ENCODE measurements around the gene NRG2.

NRG2 gene

DNA sequence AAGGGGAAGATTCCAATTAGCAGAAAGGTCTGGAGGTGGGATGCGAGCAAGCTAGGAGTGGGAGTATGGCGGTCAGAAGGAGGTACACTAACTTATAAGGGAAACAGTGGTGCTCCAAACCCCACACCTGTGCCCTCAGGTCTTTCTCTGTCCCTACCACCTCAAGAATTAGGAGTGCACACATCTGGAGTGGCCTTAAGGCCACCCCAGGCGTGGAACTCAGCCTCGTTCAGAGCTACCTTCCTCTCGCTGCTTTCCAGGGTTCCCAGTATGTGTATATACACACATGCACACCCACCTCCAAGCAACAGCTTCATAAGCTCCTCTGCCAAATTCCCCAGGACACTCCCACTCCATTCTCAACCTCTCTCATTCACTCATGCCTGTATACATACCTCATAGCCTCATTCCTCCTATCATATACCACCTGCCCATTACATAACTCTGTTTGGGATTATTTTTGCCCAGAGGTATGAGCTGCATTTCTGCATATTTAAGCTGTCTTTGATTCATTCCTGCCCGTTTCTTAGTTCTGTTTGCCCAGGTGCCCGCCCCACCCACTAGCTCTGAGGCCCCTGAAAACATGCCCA, 128.8 kb downstream of the NRG2 start:
- no peak for DNase-seq (ENCODE audit: low read depth in 2 of 2)
- no peak for TF ChIP-seq CTCF (IDR thresholded peaks at IDR 0.05; ENCODE audit: low read depth, low read length)

DNA sequence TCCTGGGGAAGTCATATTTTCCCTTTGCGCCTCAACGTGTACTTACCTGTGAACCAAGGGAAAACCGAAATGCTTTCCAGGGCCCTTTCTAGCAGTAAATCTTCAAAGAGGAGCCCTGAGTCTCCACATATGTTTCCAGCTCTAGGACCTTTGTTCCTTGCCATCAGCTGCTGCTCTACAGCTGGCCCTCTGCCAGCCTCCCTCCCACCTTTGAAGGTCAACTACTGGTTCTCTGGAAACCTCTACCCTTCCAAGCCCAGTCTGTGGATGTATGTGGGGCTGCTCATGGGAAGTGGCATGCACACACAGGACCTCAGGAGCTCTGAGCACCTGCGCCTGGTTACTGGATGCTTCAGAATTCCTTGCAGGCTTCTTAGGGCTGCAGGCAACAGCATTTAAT, 130.3 kb downstream of the NRG2 start:
- no peak for DNase-seq (ENCODE audit: low read depth in 2 of 2)
- TF ChIP-seq CTCF (IDR thresholded peaks at IDR 0.05; ENCODE audit: low read depth, low read length): no peak
- no peak overlapping the region for H3K4me3 ChIP-seq (replicated peaks in 1 of 2; ENCODE audit: low read depth in 2 of 2, low read length in 2 of 2)

More for the DNA sequence above, 128.8 kb downstream of the NRG2 start:
- no peak overlapping the region for H3K4me3 ChIP-seq (replicated peaks in 1 of 2; ENCODE audit: low read depth in 2 of 2, low read length in 2 of 2)

GRCh38 chr5:139912158-139912557, 130.9 kb downstream of the NRG2 start:
- TF ChIP-seq CTCF (IDR thresholded peaks at IDR 0.05; ENCODE audit: low read depth, low read length): no peak
- no peak overlapping the region for H3K4me3 ChIP-seq (replicated peaks in 1 of 2; ENCODE audit: low read depth in 2 of 2, low read length in 2 of 2)
- DNase-seq (ENCODE audit: low read depth in 2 of 2): no peak

DNA sequence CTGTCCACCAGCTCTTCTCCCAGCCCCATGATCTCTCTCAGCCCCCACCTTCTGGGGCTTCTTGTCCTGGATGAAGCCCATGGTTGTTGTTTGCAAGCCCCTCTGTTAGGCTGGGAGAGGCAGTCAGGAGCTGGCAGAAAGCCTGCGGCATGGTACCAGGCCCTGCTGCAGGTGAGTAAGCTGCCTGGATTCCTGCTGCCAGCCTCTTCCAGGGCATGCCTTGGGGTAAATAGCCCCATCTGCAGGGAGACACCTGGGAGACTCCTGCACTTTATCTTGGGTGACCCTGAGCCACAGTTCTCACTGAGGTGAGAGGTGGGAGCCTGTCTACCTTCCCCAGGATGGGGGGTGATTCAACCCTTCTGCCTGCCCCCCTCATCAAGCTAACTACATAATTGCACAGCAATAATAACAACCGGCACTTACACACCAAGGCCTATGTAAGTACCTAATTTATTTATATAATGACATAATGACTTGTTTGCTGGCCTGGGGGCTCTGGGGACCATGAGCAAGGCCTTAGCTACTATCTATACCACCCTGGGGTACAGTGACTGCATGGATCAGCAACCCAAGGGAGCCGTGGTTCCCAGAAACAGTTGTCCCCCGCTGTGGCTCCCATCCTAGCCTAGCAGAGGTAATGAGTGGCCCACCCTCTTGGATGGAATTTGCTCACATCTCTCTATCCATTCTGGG, 131.5 kb downstream of the NRG2 start:
- no peak for DNase-seq (ENCODE audit: low read depth in 2 of 2)
- no peak overlapping the region for H3K4me3 ChIP-seq (replicated peaks in 1 of 2; ENCODE audit: low read depth in 2 of 2, low read length in 2 of 2)
- TF ChIP-seq CTCF (IDR thresholded peaks at IDR 0.05; ENCODE audit: low read depth, low read length): no peak

DNA sequence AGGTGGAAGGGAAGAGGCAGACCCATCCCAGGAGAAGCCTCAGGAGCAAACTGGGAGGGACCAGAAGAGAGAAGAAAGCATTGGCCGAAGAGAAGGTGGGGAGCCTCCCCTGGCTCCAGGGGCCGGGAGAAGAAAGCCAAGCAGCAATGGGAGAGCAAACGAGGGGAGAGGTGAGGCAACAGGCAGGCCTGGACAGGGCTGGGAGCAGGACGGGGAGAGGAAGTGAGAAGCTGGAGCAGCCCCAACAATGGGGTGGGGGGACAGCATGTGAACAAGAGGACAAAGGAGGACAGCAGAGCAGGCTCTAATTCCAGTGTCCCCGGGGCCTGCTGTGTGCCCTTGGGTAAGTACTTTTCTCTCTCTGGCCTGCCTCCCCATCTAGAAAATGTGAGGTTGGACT, 132.2 kb downstream of the NRG2 start:
- TF ChIP-seq CTCF (IDR thresholded peaks at IDR 0.05; ENCODE audit: low read depth, low read length): no peak
- H3K4me3 ChIP-seq (replicated peaks in 1 of 2; ENCODE audit: low read depth in 2 of 2, low read length in 2 of 2): no peak overlapping the region
- no peak for DNase-seq (ENCODE audit: low read depth in 2 of 2)

- DNase-seq (ENCODE audit: low read depth in 2 of 2): no peak
- H3K4me3 ChIP-seq (replicated peaks in 1 of 2; ENCODE audit: low read depth in 2 of 2, low read length in 2 of 2): no peak overlapping the region
- TF ChIP-seq CTCF (IDR thresholded peaks at IDR 0.05; ENCODE audit: low read depth, low read length): no peak
Observed at GRCh38 chr5:139910036-139910435, 133.1 kb downstream of the NRG2 start.
